ENCODE measurements around the gene ABCD1.

Gene ABCD1

GRCh38 chrX:153791104-153791852 lies 66.6 kb downstream of the ABCD1 start:
- H3K27me3 ChIP-seq (ENCODE audit: insufficient read depth, poor library complexity, severe bottlenecking), result no peaks in the 10 kb centered on the region
- H3K4me1 ChIP-seq (ENCODE audit: insufficient read depth, poor library complexity, severe bottlenecking), result no peaks in the 10 kb centered on the region
- no peak for TF ChIP-seq CTCF (IDR thresholded peaks at IDR 0.05; ENCODE audit: poor library complexity, severe bottlenecking)
- 0 out of 2 replicates have a peak, but pooled peaks cover 2% of the 10 kb centered on the region for H3K36me3 ChIP-seq (ENCODE audit: low read depth)
- H3K9me3 ChIP-seq (ENCODE audit: severe bottlenecking), result no peaks in the 10 kb centered on the region
- H3K27ac ChIP-seq (ENCODE audit: poor library complexity, severe bottlenecking), result no peak overlapping the region
- no peak for DNase-seq (ENCODE audit: low spot score)
- no peak for ATAC-seq (ENCODE audit: low read depth)
- H3K4me3 ChIP-seq (ENCODE audit: severe bottlenecking), result no peak overlapping the region

DNA sequence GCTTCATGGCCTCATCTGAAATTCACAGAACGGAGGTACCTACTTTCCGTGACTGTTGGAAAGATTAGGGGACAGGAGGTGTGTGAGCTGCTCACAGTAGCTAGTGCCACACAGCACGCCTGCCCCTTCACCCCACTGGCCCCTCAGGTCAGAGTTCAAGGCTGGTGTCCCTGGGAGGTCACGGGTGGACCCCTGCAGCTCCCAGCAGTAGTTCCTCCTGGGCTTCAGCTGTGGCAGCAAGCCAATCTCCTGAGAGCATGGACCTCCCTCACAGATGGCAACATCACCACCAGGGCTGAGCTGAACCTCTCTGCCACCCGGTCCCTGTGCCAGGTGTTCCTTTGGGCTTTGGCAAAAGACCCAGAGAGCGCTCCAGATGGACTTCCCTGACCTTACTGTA lies 67.7 kb downstream of the ABCD1 start:
- no peaks in the 10 kb centered on the region for H3K36me3 ChIP-seq (ENCODE audit: low read depth)
- no peak overlapping the region for H3K27ac ChIP-seq (ENCODE audit: poor library complexity, severe bottlenecking)
- TF ChIP-seq CTCF (IDR thresholded peaks at IDR 0.05; ENCODE audit: poor library complexity, severe bottlenecking), result no peak

DNA sequence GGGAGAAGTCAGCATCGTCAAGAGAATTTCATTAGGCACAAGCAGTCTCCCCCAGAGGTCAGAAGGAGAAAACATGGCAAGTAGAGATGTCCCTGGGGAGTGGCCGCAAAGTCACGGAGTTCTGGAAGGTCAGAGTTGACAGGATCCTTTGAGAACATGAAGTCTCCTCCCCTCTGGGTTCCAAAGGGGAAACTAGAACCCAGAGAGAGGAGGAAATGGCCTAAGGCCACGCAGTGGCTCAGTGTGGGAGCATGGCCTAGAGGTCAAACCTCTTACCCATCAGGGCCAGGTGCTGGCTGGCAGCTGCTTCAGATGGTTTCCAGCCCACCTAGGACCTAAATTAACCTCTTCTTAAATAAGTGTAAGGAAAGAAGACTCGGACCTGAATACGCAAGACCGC lies 68.6 kb downstream of the ABCD1 start:
- peak overlapping the region; percentile 98 for H3K4me3 ChIP-seq (ENCODE audit: severe bottlenecking)
- peak overlapping the region; percentile 48 for H3K27ac ChIP-seq (ENCODE audit: poor library complexity, severe bottlenecking)
- H3K4me1 ChIP-seq (ENCODE audit: insufficient read depth, poor library complexity, severe bottlenecking), result no peaks in the 10 kb centered on the region
- no peaks in the 10 kb centered on the region for H3K27me3 ChIP-seq (ENCODE audit: insufficient read depth, poor library complexity, severe bottlenecking)
- DNase-seq (ENCODE audit: low spot score) (no peak), ATAC-seq (ENCODE audit: low read depth) (no peak)
- H3K9me3 ChIP-seq (ENCODE audit: severe bottlenecking), result no peaks in the 10 kb centered on the region
- no peak for TF ChIP-seq CTCF (IDR thresholded peaks at IDR 0.05; ENCODE audit: poor library complexity, severe bottlenecking)
- H3K36me3 ChIP-seq (ENCODE audit: low read depth), result no peaks in the 10 kb centered on the region

More for the DNA sequence above, 67.7 kb downstream of the ABCD1 start:
- Histone ChIP-seq H3K4me1 (ENCODE audit: insufficient read depth, poor library complexity, severe bottlenecking) (no peaks in the 10 kb centered on the region), H3K27me3 (ENCODE audit: insufficient read depth, poor library complexity, severe bottlenecking) (no peaks in the 10 kb centered on the region), H3K4me3 (ENCODE audit: severe bottlenecking) (no peak overlapping the region), H3K9me3 (ENCODE audit: severe bottlenecking) (no peaks in the 10 kb centered on the region)
- DNase-seq (ENCODE audit: low spot score) (no peak), ATAC-seq (ENCODE audit: low read depth) (no peak)

Data from RWPE2 (cell line).